HL-60/S4 (cell line): ENCODE measurements around the gene TXLNG.
"Not testable (repeated sequence)": the region's sequence is repeated elsewhere in the genome, so short reads cannot be mapped to it uniquely, and the experiment has no call there.

Experiments
- in situ Hi-C: fragments of 300-500 bp; cut with MboI; formaldehyde crosslinking; loops from 2 replicates; pipeline ENCODE4 v1.14.3; 2022; ENCODE audit warnings: low sequenced_read_pairs

TXLNG gene

GRCh38 chrX:16838202-16839066 lies 52.2 kb downstream of the TXLNG start:
- in situ Hi-C loops: no loop called here

- in situ Hi-C loops: no loop called here
Observed at GRCh38 chrX:16839219-16839851, 53.1 kb downstream of the TXLNG start.

GRCh38 chrX:16839852-16840460 lies 53.7 kb downstream of the TXLNG start:
- in situ Hi-C loops: no loop called here

DNA sequence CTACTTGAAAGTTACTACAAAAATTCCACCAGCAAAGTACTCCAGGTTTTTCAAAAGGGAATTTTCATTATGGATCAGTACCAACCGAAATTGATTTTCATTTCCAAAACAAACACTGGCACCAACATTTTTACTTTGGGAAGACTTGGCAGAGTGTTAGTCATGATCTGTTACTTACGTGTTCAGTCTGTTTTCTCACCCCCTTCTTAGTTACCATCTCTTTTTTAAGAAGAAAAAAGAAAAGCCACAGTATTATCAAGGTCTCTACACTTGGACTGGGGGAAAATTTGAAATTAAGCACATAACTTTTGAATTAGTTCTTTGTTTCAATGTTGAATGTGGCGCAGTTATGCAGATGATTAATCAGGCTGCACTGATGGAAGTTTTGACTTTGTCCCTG lies 56.4 kb downstream of the TXLNG start:
- in situ Hi-C loops: no loop called here

DNA sequence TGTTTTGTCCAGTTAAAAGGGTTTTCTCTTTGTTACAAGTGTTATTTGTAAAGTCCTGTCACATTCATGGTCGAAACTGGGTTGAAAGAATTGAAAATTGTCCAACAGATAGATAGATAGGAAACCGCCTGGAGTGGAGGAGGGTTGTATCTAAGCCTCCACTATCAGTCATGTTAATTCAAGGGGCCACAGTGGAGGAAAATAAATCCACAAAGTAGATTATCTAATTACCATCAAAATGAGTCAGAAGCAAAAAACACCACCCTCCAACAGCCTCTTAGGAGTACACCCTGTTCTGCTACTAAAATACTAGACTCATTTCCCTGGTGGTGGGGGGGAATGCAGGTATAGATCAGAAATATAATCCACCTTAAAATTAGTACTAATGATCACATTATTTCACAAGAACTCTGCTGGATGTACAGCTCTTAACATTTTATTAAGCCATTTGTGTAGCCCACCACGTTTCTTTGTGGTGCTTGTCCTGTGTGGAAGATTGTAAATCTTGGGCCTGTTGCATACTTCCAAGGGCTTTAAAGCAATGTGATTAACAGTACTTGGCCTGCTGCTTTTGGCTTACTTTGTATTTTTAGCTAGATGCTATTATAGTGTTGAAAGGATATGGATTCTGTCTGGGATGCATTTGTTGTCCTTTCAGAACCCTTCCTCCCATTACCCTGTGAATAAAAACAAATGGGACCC lies 57.1 kb downstream of the TXLNG start:
- in situ Hi-C loops: no loop called here

DNA sequence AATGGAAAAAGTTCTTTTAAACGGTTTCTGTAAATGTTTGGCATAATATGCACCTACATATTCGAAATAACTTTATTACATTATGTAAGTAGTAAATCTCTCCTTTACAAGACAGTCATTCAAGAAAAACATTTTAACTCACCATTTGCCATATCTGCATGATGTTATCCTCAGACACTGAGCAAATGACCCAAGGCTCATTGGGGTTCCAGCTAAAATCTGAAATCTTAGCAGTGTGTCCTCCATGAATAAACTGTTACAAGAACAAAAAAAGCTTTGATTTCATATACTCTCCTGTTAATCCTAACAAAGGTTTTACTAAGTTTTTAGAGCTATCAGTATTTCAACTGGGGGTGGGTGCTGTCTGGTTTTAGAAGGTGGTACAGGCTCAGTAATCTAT lies 59.4 kb downstream of the TXLNG start:
- in situ Hi-C loops: no loop called here

GRCh38 chrX:16848541-16848940 lies 62.3 kb downstream of the TXLNG start:
- in situ Hi-C loops: no loop called here

GRCh38 chrX:16851421-16851820 lies 65.2 kb downstream of the TXLNG start:
- in situ Hi-C loops: no loop called here

DNA sequence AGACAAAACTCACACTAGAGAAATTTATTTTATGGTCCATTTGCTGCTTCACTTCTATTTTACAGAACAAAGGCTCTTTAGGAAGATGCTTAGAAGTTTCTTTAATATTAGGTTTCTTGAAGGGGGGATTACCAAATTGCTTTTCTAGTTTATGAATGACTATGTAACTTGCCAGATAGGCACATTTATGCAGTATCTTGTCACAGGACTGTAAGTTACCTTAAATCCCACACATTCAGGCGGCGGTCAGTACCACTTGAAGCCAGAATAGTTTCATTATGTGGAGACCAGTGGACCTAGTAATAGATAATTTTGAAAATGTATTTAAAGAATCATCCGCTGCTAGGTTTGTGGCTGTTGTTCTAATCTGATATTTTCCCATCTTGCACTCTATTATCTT lies 65.6 kb downstream of the TXLNG start:
- in situ Hi-C loops: no loop called here

DNA sequence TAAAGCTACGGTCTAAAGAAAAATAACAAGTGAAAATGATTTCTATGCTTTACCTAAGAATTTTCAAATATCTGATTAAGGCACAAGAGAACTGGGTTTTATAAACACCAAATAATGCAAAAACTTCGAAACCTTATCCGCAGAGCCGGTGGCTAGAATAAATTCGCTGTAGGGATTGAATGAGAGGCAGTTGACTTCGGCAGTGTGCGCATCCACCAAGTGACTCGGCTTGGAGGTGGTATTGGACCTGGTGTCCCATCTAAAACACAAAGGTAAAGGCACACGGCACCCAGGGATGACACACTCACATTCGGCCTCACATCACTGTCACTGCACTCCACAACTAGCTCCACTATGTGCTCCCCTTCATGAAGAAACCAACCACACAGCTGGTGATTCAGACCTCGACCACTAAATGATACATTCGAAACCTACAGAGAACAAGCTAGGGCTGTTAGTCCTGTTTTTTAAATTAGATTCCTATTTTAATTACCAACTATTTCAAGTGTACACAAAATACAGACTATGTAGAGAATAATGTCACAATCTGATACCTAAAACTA lies 66.4 kb downstream of the TXLNG start:
- in situ Hi-C loops: no loop called here

DNA sequence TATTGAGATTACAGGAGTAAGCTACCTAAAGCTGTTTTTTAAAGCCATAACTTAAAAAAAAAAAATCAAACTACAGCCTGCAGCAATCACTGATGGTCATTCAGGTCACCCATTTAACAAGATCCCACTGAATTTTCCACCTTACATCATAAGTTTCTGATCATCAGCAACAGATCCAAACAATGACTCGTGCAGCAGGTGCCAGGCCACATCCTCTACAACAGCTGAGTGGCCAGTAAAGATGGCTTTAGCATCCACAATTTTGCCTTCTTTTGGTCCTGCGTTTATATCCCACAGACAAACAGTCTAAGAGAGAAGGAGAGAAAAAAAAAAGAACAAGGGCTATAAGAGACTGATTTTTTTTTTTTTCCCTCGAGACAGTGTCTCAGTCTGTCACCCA lies 67.3 kb downstream of the TXLNG start:
- in situ Hi-C loops: no loop called here

DNA sequence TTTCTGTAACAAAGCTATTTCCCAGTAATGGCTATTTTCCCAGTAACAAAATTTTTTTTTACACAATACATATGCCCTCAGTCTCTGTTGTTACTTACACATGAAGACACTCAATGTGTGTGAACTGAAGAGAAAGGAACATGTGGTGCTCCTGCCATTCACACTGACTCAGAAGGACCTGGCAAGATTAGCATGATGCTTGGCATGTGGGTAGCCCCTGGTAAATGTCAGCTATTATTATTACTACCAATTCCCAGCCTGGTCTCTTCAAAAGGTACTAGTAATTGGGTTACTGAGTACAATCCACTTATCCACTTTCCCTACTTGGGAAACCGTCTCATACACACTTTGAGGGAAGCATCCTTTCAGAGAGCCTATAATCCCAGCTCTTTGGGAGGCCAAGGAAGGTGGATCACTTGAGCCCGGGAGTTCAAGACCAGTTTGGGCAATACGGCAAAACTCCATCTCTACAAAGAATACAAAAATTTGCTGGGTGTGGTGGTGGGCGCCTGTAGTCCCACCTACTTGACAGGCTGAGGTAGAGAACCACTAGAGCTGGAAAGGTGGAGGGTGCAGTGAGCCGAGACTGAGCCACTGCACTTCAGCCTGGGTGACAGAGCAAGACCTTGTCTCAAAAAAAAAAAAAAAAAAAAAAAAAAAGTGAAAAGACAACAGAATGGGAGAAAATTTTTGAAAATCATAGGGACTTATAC lies 69.3 kb downstream of the TXLNG start:
- in situ Hi-C loops: no loop called here

DNA sequence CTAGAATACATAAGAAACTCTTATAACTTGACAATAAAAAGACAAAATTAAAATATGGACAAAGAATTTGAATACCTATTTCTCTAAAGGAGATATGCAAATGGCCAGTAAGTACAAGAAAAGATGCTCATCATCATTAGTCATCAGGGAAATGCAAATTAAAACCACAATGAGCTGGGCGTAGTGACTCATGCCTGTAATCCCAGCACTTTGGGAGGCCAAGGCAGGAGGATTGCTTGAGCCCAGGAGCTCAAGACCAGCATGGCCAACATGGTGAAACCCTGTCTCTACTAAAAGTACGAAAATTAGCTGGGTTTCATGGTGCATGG lies 69.8 kb downstream of the TXLNG start:
- in situ Hi-C loops: not testable (repeated sequence)

GRCh38 chrX:16856744-16857143 lies 70.5 kb downstream of the TXLNG start:
- in situ Hi-C loops: no loop called here

GRCh38 chrX:16862829-16863228 lies 76.6 kb downstream of the TXLNG start:
- in situ Hi-C loops: no loop called here

DNA sequence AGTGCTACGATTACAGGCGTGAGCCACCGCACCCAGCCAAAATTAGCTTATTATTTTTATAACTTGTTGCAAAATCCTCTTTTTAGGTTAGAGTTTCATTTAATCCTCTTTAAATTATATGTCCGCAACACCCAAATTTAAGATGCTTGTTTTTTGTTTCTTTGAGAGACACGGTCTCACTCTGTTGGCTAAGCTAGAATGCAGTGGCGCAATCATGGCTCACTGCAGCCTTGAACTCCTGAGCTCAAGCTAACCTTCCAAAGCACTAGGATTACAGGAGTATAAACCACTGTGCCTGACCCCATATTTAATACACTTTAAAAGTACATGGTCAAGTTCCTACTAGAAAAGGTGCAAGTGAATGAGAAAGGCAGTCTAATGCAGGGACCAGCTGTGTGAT lies 81.7 kb downstream of the TXLNG start:
- in situ Hi-C loops: no loop called here

DNA sequence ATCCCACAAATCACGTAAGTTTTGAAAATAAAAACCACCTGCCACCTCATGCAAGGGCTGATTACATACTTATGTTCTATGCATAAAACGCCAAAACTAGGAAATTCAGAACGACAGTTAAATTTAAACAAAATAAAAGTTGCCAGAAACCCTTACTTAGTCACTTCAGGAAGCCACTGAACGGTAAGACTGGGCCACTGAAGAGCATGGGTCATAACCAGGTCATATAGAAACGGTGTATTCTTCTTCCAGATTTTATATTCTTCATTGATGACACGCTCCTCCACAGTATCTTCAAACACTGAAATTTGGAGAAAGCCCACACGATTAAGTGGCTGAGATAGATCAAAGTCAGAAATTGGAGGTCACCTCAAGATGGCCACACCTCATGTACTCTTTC lies 82.7 kb downstream of the TXLNG start:
- in situ Hi-C loops: no loop called here

GRCh38 chrX:16869393-16870094 lies 83.3 kb downstream of the TXLNG start:
- in situ Hi-C loops: no loop called here

DNA sequence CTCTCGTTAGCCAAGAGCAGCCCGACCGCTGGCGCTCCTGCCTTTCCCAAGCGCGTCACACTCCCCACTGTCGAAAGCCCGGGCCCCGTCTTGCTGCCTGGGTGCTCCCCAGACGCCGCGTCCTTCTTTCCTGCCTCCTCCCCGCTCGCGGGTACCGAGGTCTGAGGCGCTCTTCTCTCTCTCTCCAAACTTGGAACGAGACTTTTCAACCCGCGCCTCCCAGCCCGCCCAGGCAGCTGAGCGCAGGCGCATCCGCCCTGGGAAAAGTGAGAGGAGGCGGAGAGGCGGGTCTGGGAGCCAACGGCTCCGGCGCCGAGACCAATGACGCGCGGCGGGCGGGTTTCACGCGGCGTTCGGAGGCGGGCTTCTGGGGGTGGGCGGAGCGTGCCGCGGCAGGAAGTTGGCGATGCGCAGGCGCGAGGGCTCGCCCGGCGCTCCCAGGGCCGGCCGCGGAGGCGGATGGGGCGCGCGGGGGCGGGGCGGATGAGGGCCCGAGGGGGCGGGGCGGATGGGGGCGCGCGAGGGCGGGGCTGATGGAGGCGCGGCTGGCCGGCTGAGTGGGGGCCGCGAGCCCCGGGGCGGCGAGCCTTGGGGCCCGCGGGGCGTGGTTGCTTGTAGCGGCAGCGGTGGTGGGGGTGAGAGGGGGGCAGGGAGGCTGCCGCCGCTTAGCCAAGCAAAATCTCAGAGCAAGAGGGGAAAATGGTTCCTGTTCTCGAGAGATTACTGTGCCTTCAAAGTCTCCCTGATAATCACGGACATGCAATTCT lies 84.0 kb downstream of the TXLNG start, which contains the start of gene RBBP7:
TSS of gene RBBP7 (minus strand) at position 268 of the 767 bp plus-strand sequence. CDS start 309 bp downstream, outside the sequence.
- in situ Hi-C loops: no loop called here
